ENCODE data around the gene RNF225.
A peak's percentile ranks its signal among the peaks of the same experiment; 100 is the strongest.

The RNF225 gene

GRCh38 chr19:58408152-58409009 is 12.9 kb downstream of the RNF225 start, which contains the start of gene ZNF584:
TSS of gene ZNF584 (plus strand) at chr19:58408649. CDS start at chr19:58409148, 499 bp downstream.
- no peaks in the 10 kb centered on the region for H3K27me3 ChIP-seq (ENCODE audit: control insufficient read depth in 3 of 3, insufficient read depth in 3 of 3, low read depth in 1 of 3, low read length in 3 of 3)
- H3K4me3 ChIP-seq (ENCODE audit: low read length in 2 of 2), result peak within 1 kb of the TSS; percentile 84 to 97
- peak within 1 kb of the TSS; percentile 93 for H2AFZ ChIP-seq (ENCODE audit: low read length)
- H3K4me1 ChIP-seq (ENCODE audit: control insufficient read depth in 2 of 2, insufficient read depth in 1 of 2, low read depth in 1 of 2, low read length in 2 of 2), result peaks cover 13 to 18% of the 10 kb centered on the region in 2 donors
- no CpG with 5 or more reads among the region's 100 CpGs for WGBS, 2 donors (ENCODE audit: extremely low coverage in 2 of 2, insufficient read length in 2 of 2, insufficient replicate concordance in 1 of 2)
- H3K4ac ChIP-seq (ENCODE audit: low read length), result peak within 1 kb of the TSS; percentile 97
- no peak within 1 kb of the TSS for H4K91ac ChIP-seq (ENCODE audit: low read depth, low read length, poor library complexity)
- peak within 1 kb of the TSS; percentile 95 for H3K4me2 ChIP-seq (ENCODE audit: insufficient read depth, low read length, poor library complexity, severe bottlenecking)
- H2BK12ac ChIP-seq (ENCODE audit: low read length), result peak within 1 kb of the TSS; percentile 73
- peak within 1 kb of the TSS; percentile 87 for H2BK120ac ChIP-seq (ENCODE audit: low read depth, low read length)
- H3K36me3 ChIP-seq (replicated peaks in 1 of 2; ENCODE audit: control insufficient read depth in 2 of 2, insufficient read depth in 2 of 2, low read length in 2 of 2), result peaks cover 0 to 1% of the 10 kb centered on the region in 2 donors
- peak within 1 kb of the TSS; percentile 95 for H2BK5ac ChIP-seq (ENCODE audit: low read length)
- peak within 1 kb of the TSS; percentile 97 for H3K23ac ChIP-seq (ENCODE audit: low read depth, low read length, poor library complexity)
- H3K79me1 ChIP-seq (ENCODE audit: low read depth, low read length), result peaks cover 8% of the 10 kb centered on the region
- peak within 1 kb of the TSS; percentile 94 for H3K14ac ChIP-seq (ENCODE audit: low read length)
- H4K8ac ChIP-seq (ENCODE audit: low read depth, low read length), result peak within 1 kb of the TSS; percentile 96
- peak within 1 kb of the TSS; percentile 99 for H3K9ac ChIP-seq (ENCODE audit: low read depth, low read length, poor library complexity)
- peak within 1 kb of the TSS; percentile 93 for H3K27ac ChIP-seq (replicated peaks; ENCODE audit: low read length)
- peaks cover 0 to 6% of the 10 kb centered on the region in 2 donors for H3K9me3 ChIP-seq (replicated peaks in 1 of 2; ENCODE audit: control insufficient read depth in 2 of 2, insufficient read depth in 1 of 2, low read depth in 1 of 2, low read length in 2 of 2)
- H2AK5ac ChIP-seq (ENCODE audit: low read depth, low read length), result peak within 1 kb of the TSS; percentile 93
- DNase-seq (ENCODE audit: low spot score), result peak; percentile 95
- peak within 1 kb of the TSS; percentile 99 for H3K18ac ChIP-seq (ENCODE audit: low read length)
- peak within 1 kb of the TSS; percentile 10 for H2BK15ac ChIP-seq (ENCODE audit: low read length)

- Histone ChIP-seq H3K18ac (ENCODE audit: low read length) (peak overlapping the region; percentile 99), H4K8ac (ENCODE audit: low read depth, low read length) (peak overlapping the region; percentile 96), H3K27ac (replicated peaks; ENCODE audit: low read length) (no peak overlapping the region), H2AK5ac (ENCODE audit: low read depth, low read length) (peak overlapping the region; percentile 93), H3K36me3 (replicated peaks in 1 of 2; ENCODE audit: control insufficient read depth in 2 of 2, insufficient read depth in 2 of 2, low read length in 2 of 2) (peaks cover 0 to 3% of the 10 kb centered on the region in 2 donors), H3K9ac (ENCODE audit: low read depth, low read length, poor library complexity) (peak overlapping the region; percentile 99), H3K23ac (ENCODE audit: low read depth, low read length, poor library complexity) (peak overlapping the region; percentile 97), H2AFZ (ENCODE audit: low read length) (peak overlapping the region; percentile 93), H3K9me3 (replicated peaks in 1 of 2; ENCODE audit: control insufficient read depth in 2 of 2, insufficient read depth in 1 of 2, low read depth in 1 of 2, low read length in 2 of 2) (no peaks in the 10 kb centered on the region), H3K4me3 (ENCODE audit: low read length in 2 of 2) (peak overlapping the region; percentile 84 to 97), H3K4ac (ENCODE audit: low read length) (no peak overlapping the region), H3K4me2 (ENCODE audit: insufficient read depth, low read length, poor library complexity, severe bottlenecking) (peak overlapping the region; percentile 95), H3K14ac (ENCODE audit: low read length) (peak overlapping the region; percentile 94), H2BK120ac (ENCODE audit: low read depth, low read length) (peak overlapping the region; percentile 87), H2BK12ac (ENCODE audit: low read length) (peak overlapping the region; percentile 34), H3K27me3 (ENCODE audit: control insufficient read depth in 3 of 3, insufficient read depth in 3 of 3, low read depth in 1 of 3, low read length in 3 of 3) (no peaks in the 10 kb centered on the region), H2BK15ac (ENCODE audit: low read length) (no peak overlapping the region), H4K91ac (ENCODE audit: low read depth, low read length, poor library complexity) (no peak overlapping the region), H2BK5ac (ENCODE audit: low read length) (peak overlapping the region; percentile 95), H3K79me1 (ENCODE audit: low read depth, low read length) (peaks cover 8% of the 10 kb centered on the region), H3K4me1 (ENCODE audit: control insufficient read depth in 2 of 2, insufficient read depth in 1 of 2, low read depth in 1 of 2, low read length in 2 of 2) (peaks cover 13 to 18% of the 10 kb centered on the region in 2 donors)
- WGBS, 2 donors (ENCODE audit: extremely low coverage in 2 of 2, insufficient read length in 2 of 2, insufficient replicate concordance in 1 of 2), result no CpG with 5 or more reads among the region's 34 CpGs
- DNase-seq (ENCODE audit: low spot score), result no peak
Observed at GRCh38 chr19:58409010-58409790, 13.7 kb downstream of the RNF225 start.

GRCh38 chr19:58416604-58417003 is 21.1 kb downstream of the RNF225 start:
- Histone ChIP-seq H3K9me3 (replicated peaks in 1 of 2; ENCODE audit: control insufficient read depth in 2 of 2, insufficient read depth in 1 of 2, low read depth in 1 of 2, low read length in 2 of 2) (peaks cover 18% of the 10 kb centered on the region in 2 donors), H2BK120ac (ENCODE audit: low read depth, low read length) (no peak overlapping the region), H3K9ac (ENCODE audit: low read depth, low read length, poor library complexity) (no peak overlapping the region), H3K14ac (ENCODE audit: low read length) (no peak overlapping the region), H3K4me1 (ENCODE audit: control insufficient read depth in 2 of 2, insufficient read depth in 1 of 2, low read depth in 1 of 2, low read length in 2 of 2) (no peaks in the 10 kb centered on the region), H3K4me3 (ENCODE audit: low read length in 2 of 2) (no peak overlapping the region), H3K4me2 (ENCODE audit: insufficient read depth, low read length, poor library complexity, severe bottlenecking) (no peak overlapping the region), H2BK5ac (ENCODE audit: low read length) (no peak overlapping the region), H3K79me1 (ENCODE audit: low read depth, low read length) (no peaks in the 10 kb centered on the region), H2AFZ (ENCODE audit: low read length) (no peak overlapping the region), H3K23ac (ENCODE audit: low read depth, low read length, poor library complexity) (no peak overlapping the region), H4K8ac (ENCODE audit: low read depth, low read length) (no peak overlapping the region), H3K27ac (replicated peaks; ENCODE audit: low read length) (no peak overlapping the region), H3K18ac (ENCODE audit: low read length) (no peak overlapping the region), H3K4ac (ENCODE audit: low read length) (no peak overlapping the region), H2BK15ac (ENCODE audit: low read length) (no peak overlapping the region), H4K91ac (ENCODE audit: low read depth, low read length, poor library complexity) (no peak overlapping the region), H3K36me3 (replicated peaks in 1 of 2; ENCODE audit: control insufficient read depth in 2 of 2, insufficient read depth in 2 of 2, low read length in 2 of 2) (peaks cover 38 to 61% of the 10 kb centered on the region in 2 donors), H2AK5ac (ENCODE audit: low read depth, low read length) (no peak overlapping the region), H3K27me3 (ENCODE audit: control insufficient read depth in 3 of 3, insufficient read depth in 3 of 3, low read depth in 1 of 3, low read length in 3 of 3) (no peaks in the 10 kb centered on the region), H2BK12ac (ENCODE audit: low read length) (no peak overlapping the region)
- WGBS, 2 donors (ENCODE audit: extremely low coverage in 2 of 2, insufficient read length in 2 of 2, insufficient replicate concordance in 1 of 2), result no CpG with 5 or more reads among the region's 5 CpGs
- DNase-seq (ENCODE audit: low spot score), result no peak

GRCh38 chr19:58417071-58417470 is 21.6 kb downstream of the RNF225 start:
- Histone ChIP-seq H3K18ac (ENCODE audit: low read length) (no peak overlapping the region), H2BK15ac (ENCODE audit: low read length) (no peak overlapping the region), H2AK5ac (ENCODE audit: low read depth, low read length) (no peak overlapping the region), H3K27ac (replicated peaks; ENCODE audit: low read length) (no peak overlapping the region), H3K23ac (ENCODE audit: low read depth, low read length, poor library complexity) (no peak overlapping the region), H2BK120ac (ENCODE audit: low read depth, low read length) (no peak overlapping the region), H3K36me3 (replicated peaks in 1 of 2; ENCODE audit: control insufficient read depth in 2 of 2, insufficient read depth in 2 of 2, low read length in 2 of 2) (peaks cover 38 to 66% of the 10 kb centered on the region in 2 donors), H2BK5ac (ENCODE audit: low read length) (no peak overlapping the region), H3K9me3 (replicated peaks in 1 of 2; ENCODE audit: control insufficient read depth in 2 of 2, insufficient read depth in 1 of 2, low read depth in 1 of 2, low read length in 2 of 2) (peaks cover 18% of the 10 kb centered on the region in 2 donors), H3K9ac (ENCODE audit: low read depth, low read length, poor library complexity) (no peak overlapping the region), H3K4ac (ENCODE audit: low read length) (no peak overlapping the region), H2AFZ (ENCODE audit: low read length) (no peak overlapping the region), H3K4me1 (ENCODE audit: control insufficient read depth in 2 of 2, insufficient read depth in 1 of 2, low read depth in 1 of 2, low read length in 2 of 2) (no peaks in the 10 kb centered on the region), H4K8ac (ENCODE audit: low read depth, low read length) (no peak overlapping the region), H3K14ac (ENCODE audit: low read length) (no peak overlapping the region), H3K4me2 (ENCODE audit: insufficient read depth, low read length, poor library complexity, severe bottlenecking) (no peak overlapping the region), H3K79me1 (ENCODE audit: low read depth, low read length) (no peaks in the 10 kb centered on the region), H4K91ac (ENCODE audit: low read depth, low read length, poor library complexity) (no peak overlapping the region), H2BK12ac (ENCODE audit: low read length) (no peak overlapping the region), H3K4me3 (ENCODE audit: low read length in 2 of 2) (no peak overlapping the region), H3K27me3 (ENCODE audit: control insufficient read depth in 3 of 3, insufficient read depth in 3 of 3, low read depth in 1 of 3, low read length in 3 of 3) (no peaks in the 10 kb centered on the region)
- no CpG with 5 or more reads among the region's 7 CpGs for WGBS, 2 donors (ENCODE audit: extremely low coverage in 2 of 2, insufficient read length in 2 of 2, insufficient replicate concordance in 1 of 2)
- no peak for DNase-seq (ENCODE audit: low spot score)
